ENCODE results near the gene PFN3. TPM values are rescaled to one million over a fixed set of nuclear protein-coding genes. Genes with fewer than 3 reads are reported as not detected.
A peak's percentile ranks its signal among the peaks of the same experiment; 100 is the strongest.

Gene PFN3
- total and polyA plus RNA-seq, 12 donors = not detected

GRCh38 chr5:177434942-177435738 lies 34.7 kb upstream of the PFN3 start:
- H3K36me3 ChIP-seq (replicated peaks in 1 of 2) = peaks cover 0 to 45% of the 10 kb centered on the region in 2 donors
- 70 to 84% (median 79%) methylated on average over 15 to 20 of the region's 20 CpGs for WGBS, 4 donors
- H3K4me3 ChIP-seq = no peak overlapping the region
- peak overlapping the region in 1 of 5 donors; percentile 58 for H3K27ac ChIP-seq
- peaks cover 0 to 9% of the 10 kb centered on the region in 2 donors for H3K4me1 ChIP-seq (replicated peaks in 1 of 2)
- no peaks in the 10 kb centered on the region for H3K9me3 ChIP-seq (replicated peaks in 1 of 3)
- DNase-seq = peak; percentile 59 to 85 (median 77)
- TF ChIP-seq POLR2A (IDR thresholded peaks at IDR 0.05) = no peak
- no peak for TF ChIP-seq CTCF (IDR thresholded peaks at IDR 0.05)
- intact Hi-C loops (cut with DNase I) = no loop called here
- no peaks in the 10 kb centered on the region for H3K27me3 ChIP-seq

DNA sequence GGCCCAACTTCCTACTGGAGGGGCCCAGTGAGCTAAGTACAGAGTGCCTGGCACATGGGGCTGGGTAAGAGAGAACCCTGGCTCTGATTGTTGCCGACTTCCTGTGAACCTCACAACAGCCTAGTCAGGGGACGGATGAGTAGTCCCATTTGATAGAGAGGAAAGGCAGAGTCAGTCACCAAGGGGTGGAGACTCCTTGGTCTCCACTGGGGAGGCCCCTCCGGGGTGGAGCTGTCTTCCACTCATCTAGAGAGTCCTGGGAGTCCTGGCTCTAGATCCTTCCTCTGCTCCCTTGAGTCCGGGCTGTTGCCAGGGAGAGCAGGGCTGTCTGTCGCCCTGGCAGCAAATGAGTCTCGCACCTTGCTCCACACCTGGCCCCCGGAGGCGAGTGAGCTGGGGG lies 34.0 kb upstream of the PFN3 start:
- Histone ChIP-seq H3K4me1 (replicated peaks in 1 of 2) (peaks cover 0 to 9% of the 10 kb centered on the region in 2 donors), H3K4me3 (no peak overlapping the region), H3K36me3 (replicated peaks in 1 of 2) (peaks cover 0 to 45% of the 10 kb centered on the region in 2 donors), H3K27ac (no peak overlapping the region), H3K27me3 (no peaks in the 10 kb centered on the region), H3K9me3 (replicated peaks in 1 of 3) (no peaks in the 10 kb centered on the region)
- intact Hi-C loops (cut with DNase I) = no loop called here
- no peak for TF ChIP-seq CTCF (IDR thresholded peaks at IDR 0.05)
- TF ChIP-seq POLR2A (IDR thresholded peaks at IDR 0.05) = no peak
- 86 to 90% (median 89%) methylated on average over 4 to 8 of the region's 8 CpGs for whole genome bisulfite sequencing, 4 donors
- DNase-seq = peak in 1 of 7 donors; percentile 12

- Histone ChIP-seq H3K36me3 (replicated peaks in 1 of 2) (peaks cover 0 to 45% of the 10 kb centered on the region in 2 donors), H3K4me1 (replicated peaks in 1 of 2) (peaks cover 0 to 10% of the 10 kb centered on the region in 2 donors), H3K4me3 (no peak overlapping the region), H3K27ac (no peak overlapping the region), H3K27me3 (no peaks in the 10 kb centered on the region), H3K9me3 (replicated peaks in 1 of 3) (no peaks in the 10 kb centered on the region)
- intact Hi-C loops (cut with DNase I) = no loop called here
- WGBS, 4 donors = 79 to 94% (median 92%) methylated on average over 4 to 29 of the region's 29 CpGs
- TF ChIP-seq POLR2A (IDR thresholded peaks at IDR 0.05) (no peak), CTCF (IDR thresholded peaks at IDR 0.05) (no peak)
- DNase-seq = peak in 1 of 7 donors; percentile 19
Observed at GRCh38 chr5:177433658-177434217, 33.3 kb upstream of the PFN3 start.

- no peaks in the 10 kb centered on the region for H3K27me3 ChIP-seq
- TF ChIP-seq POLR2A (IDR thresholded peaks at IDR 0.05) = no peak
- TF ChIP-seq CTCF (IDR thresholded peaks at IDR 0.05) = no peak
- H3K4me1 ChIP-seq (replicated peaks in 1 of 2) = peaks cover 0 to 17% of the 10 kb centered on the region in 2 donors
- intact Hi-C loops (cut with DNase I) = no loop called here
- H3K9me3 ChIP-seq (replicated peaks in 1 of 3) = no peaks in the 10 kb centered on the region
- 94 to 96% (median 95%) methylated on average over 8 to 25 of the region's 25 CpGs for WGBS, 4 donors
- no peak overlapping the region for H3K27ac ChIP-seq
- H3K4me3 ChIP-seq = no peak overlapping the region
- H3K36me3 ChIP-seq (replicated peaks in 1 of 2) = peaks cover 0 to 45% of the 10 kb centered on the region in 2 donors
- DNase-seq = no peak
Observed at GRCh38 chr5:177432839-177433657, 32.6 kb upstream of the PFN3 start.

All from adrenal gland (tissue), 12 donors.